ENCODE data around the gene ABTB2. TPM values are rescaled to one million over a fixed set of nuclear protein-coding genes. Genes with fewer than 3 reads are reported as not detected.
"Not testable (repeated sequence)": the region's sequence is repeated elsewhere in the genome, so short reads cannot be mapped to it uniquely, and the experiment has no call there.

The ABTB2 gene
- total RNA-seq, 2 experiments from 2014 or later = 0.97 TPM

DNA sequence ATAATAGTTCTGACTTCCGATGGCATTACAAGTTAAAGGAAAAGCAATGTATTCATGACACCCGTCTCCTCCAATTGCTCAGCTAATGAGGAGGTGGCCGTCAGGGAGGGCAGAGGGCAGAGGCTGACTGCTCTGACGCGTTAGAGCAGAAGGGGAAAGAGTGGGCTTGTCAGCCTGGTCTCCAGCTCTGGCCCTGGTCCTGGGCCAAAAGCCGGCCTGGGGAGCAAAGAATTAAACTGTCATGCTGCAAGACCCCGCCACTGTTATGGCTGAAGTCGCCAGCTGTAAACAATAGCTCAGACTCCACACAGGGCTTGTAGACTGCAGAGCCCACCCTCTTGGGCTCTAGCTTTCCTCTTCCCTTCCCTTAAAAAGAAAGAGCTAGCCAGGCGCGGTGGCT lies 132.7 kb downstream of the ABTB2 start:
- no peaks in the 10 kb centered on the region for H3K27me3 Mint-ChIP-seq (ENCODE audit: low read depth)
- no peaks in the 10 kb centered on the region for H3K4me1 Mint-ChIP-seq (ENCODE audit: low read depth)
- POLR2A ChIA-PET = no interaction called here
- H3K9me3 Mint-ChIP-seq (ENCODE audit: insufficient read depth) = no peaks in the 10 kb centered on the region
- DNase-seq (no peak), ATAC-seq (no peak)
- no peak overlapping the region for H3K4me3 Mint-ChIP-seq
- CTCF ChIA-PET = interaction anchor here (1.3 kb wide), 1 partner anchor 9 kb away, joined by 3 read pairs; no protein-coding TSS in a partner anchor
- no peaks in the 10 kb centered on the region for H3K36me3 Mint-ChIP-seq (ENCODE audit: low read depth)
- no peak overlapping the region for H3K27ac Mint-ChIP-seq

DNA sequence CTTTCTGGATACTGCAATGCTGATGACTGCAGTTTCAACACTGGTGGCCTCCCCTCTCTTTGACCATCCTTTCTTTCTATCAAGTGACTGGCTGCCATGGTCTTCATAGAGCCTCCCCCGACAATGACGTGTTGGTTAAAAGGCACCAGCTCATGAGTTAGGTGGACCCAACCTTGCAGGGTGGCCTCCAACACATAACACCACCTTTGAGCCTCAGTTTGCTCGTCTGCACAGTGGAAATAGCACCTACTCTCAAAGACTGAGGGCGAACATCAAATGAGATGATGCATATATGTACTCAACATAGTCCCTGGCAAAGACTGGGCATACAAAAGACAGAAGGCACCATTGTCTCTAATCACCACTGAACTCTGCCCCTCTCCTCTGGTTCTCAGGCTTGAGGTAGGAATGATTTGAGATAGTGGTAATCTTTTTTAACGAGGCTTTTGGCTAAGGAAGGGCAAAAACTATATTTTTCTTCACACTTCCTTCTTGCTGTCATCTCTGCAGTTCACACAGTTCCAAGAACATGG lies 133.3 kb downstream of the ABTB2 start:
- Mint-ChIP-seq H3K4me3 (no peak overlapping the region), H3K9me3 (ENCODE audit: insufficient read depth) (no peaks in the 10 kb centered on the region), H3K27ac (no peak overlapping the region), H3K4me1 (ENCODE audit: low read depth) (no peaks in the 10 kb centered on the region), H3K27me3 (ENCODE audit: low read depth) (no peaks in the 10 kb centered on the region), H3K36me3 (ENCODE audit: low read depth) (no peaks in the 10 kb centered on the region)
- ATAC-seq = no peak
- ChIA-PET CTCF (interaction anchor here (1.3 kb wide), 1 partner anchor 9 kb away, joined by 3 read pairs; no protein-coding TSS in a partner anchor), POLR2A (interaction anchor here (1.0 kb wide), 1 partner anchor 13 kb away, joined by 3 read pairs; no protein-coding TSS in a partner anchor)
- no peak for DNase-seq

- POLR2A ChIA-PET = interaction anchor here (1.0 kb wide), 1 partner anchor 13 kb away, joined by 3 read pairs; no protein-coding TSS in a partner anchor
- Mint-ChIP-seq H3K4me1 (ENCODE audit: low read depth) (no peaks in the 10 kb centered on the region), H3K36me3 (ENCODE audit: low read depth) (no peaks in the 10 kb centered on the region)
Observed at GRCh38 chr11:34223907-34224306, 133.9 kb downstream of the ABTB2 start.

GRCh38 chr11:34223021-34223813 lies 134.6 kb downstream of the ABTB2 start:
- ATAC-seq (no peak), DNase-seq (no peak)
- Mint-ChIP-seq H3K4me1 (ENCODE audit: low read depth) (no peaks in the 10 kb centered on the region), H3K27ac (no peak overlapping the region), H3K9me3 (ENCODE audit: insufficient read depth) (no peaks in the 10 kb centered on the region), H3K4me3 (no peak overlapping the region), H3K36me3 (ENCODE audit: low read depth) (no peaks in the 10 kb centered on the region), H3K27me3 (ENCODE audit: low read depth) (peaks cover under 1% of the 10 kb centered on the region)
- ChIA-PET POLR2A (interaction anchor here (1.0 kb wide), 1 partner anchor 12 kb away, joined by 3 read pairs; no protein-coding TSS in a partner anchor), CTCF (no interaction called here)

More at GRCh38 chr11:34223907-34224306, 133.9 kb downstream of the ABTB2 start:
- no peaks in the 10 kb centered on the region for H3K27me3 Mint-ChIP-seq (ENCODE audit: low read depth)
- H3K4me3 Mint-ChIP-seq = no peak overlapping the region
- H3K9me3 Mint-ChIP-seq (ENCODE audit: insufficient read depth) = no peaks in the 10 kb centered on the region
- CTCF ChIA-PET = no interaction called here
- no peak overlapping the region for H3K27ac Mint-ChIP-seq
- no peak for DNase-seq
- ATAC-seq = no peak

DNA sequence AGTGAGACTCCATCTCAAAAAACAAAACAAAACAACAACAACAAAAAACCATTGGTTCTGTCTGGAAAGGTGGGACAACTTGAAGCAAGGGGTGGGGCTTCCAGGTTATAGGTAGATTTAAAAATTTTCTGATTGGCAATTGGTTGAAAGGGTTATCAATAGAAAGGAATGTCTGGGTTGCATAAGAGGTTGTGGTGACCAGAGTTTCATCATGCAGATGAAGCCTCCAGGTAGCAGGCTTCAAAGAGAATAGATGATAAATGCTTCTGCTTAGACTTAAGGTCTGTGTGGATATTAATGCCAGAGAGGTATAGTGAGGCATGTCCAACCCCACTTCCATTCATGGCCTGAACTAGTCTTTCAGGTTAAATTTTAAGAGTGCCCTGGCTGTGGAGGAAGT lies 135.8 kb downstream of the ABTB2 start:
- Mint-ChIP-seq H3K4me1 (ENCODE audit: low read depth) (no peaks in the 10 kb centered on the region), H3K27ac (no peak overlapping the region), H3K36me3 (ENCODE audit: low read depth) (no peaks in the 10 kb centered on the region), H3K9me3 (ENCODE audit: insufficient read depth) (no peaks in the 10 kb centered on the region), H3K27me3 (ENCODE audit: low read depth) (peaks cover 3% of the 10 kb centered on the region), H3K4me3 (no peak overlapping the region)
- ChIA-PET CTCF (no interaction called here), POLR2A (no interaction called here)
- ATAC-seq (no peak), DNase-seq (no peak)

DNA sequence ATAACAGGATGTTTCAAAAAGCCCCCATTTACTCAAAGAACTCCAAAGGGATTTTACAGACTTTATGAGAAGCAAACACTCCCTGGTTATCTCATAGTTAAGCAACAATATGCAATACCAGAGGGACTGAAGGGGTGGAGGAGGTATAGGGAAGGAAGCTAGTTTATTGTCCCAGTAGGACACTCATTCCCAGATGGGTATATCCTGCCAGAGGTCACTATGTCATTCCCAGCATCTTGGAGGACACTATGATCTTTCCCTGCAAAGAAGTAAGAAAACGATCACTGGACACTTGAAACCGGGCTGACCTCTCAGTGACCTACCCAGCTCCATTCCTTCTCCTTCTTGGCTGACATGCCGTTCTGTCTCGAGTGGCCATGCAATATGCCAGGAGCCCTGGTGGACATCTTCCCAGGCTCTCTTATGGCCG lies 137.9 kb downstream of the ABTB2 start:
- Mint-ChIP-seq H3K27me3 (ENCODE audit: low read depth) (peaks cover 3% of the 10 kb centered on the region), H3K9me3 (ENCODE audit: insufficient read depth) (no peaks in the 10 kb centered on the region), H3K4me1 (ENCODE audit: low read depth) (peaks cover 3% of the 10 kb centered on the region), H3K4me3 (no peak overlapping the region), H3K36me3 (ENCODE audit: low read depth) (no peaks in the 10 kb centered on the region), H3K27ac (no peak overlapping the region)
- DNase-seq = no peak
- ChIA-PET CTCF (no interaction called here), POLR2A (no interaction called here)
- no peak for ATAC-seq

DNA sequence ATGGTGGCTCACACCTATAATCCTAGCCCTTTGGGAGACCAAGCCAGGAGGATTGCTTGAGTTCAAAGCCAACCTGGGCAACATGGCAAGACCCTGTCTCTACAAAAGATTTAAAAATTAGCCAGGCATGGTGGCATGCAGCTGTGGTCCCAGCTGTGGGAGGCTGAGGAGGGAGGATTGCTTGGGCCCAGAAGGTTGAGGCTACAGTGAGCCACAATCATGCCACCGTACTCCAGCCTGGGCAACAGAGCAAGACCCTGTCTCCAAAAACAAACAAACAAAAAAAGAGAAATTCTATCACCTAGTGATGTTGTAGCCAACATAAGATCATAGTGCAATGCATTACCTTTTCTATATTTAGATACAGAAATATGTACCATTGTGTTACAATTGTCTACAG lies 138.5 kb downstream of the ABTB2 start:
- H3K9me3 Mint-ChIP-seq (ENCODE audit: insufficient read depth) = no peaks in the 10 kb centered on the region
- no peak overlapping the region for H3K27ac Mint-ChIP-seq
- H3K36me3 Mint-ChIP-seq (ENCODE audit: low read depth) = no peaks in the 10 kb centered on the region
- H3K4me1 Mint-ChIP-seq (ENCODE audit: low read depth) = peaks cover 6% of the 10 kb centered on the region
- no peak overlapping the region for H3K4me3 Mint-ChIP-seq
- ChIA-PET CTCF (no interaction called here), POLR2A (no interaction called here)
- no peak for ATAC-seq
- no peak for DNase-seq
- H3K27me3 Mint-ChIP-seq (ENCODE audit: low read depth) = peaks cover 3% of the 10 kb centered on the region

DNA sequence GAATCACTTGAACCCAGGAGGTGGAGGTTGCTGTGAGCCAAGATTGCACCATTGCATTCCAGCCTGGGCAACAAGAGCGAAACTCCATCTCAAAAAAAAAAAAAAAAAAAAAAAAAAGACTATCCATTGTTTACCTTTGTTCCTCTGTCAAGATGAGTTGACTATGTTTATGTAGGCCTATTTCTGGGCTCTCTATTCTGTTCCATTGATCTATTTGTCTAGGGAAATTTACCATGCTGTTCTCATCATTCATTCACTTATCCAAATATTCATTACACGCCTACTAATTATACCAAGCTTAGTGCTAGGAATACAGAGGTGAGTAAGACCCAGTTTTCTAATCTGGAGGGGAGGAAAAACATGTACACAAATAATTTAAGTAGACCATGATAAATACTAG lies 139.1 kb downstream of the ABTB2 start:
- H3K36me3 Mint-ChIP-seq (ENCODE audit: low read depth); POLR2A ChIA-PET; H3K27ac Mint-ChIP-seq; DNase-seq; H3K9me3 Mint-ChIP-seq (ENCODE audit: insufficient read depth); ATAC-seq; CTCF ChIA-PET; H3K4me1 Mint-ChIP-seq (ENCODE audit: low read depth); H3K27me3 Mint-ChIP-seq (ENCODE audit: low read depth); H3K4me3 Mint-ChIP-seq: not testable (repeated sequence)

- Mint-ChIP-seq H3K9me3 (ENCODE audit: insufficient read depth) (no peaks in the 10 kb centered on the region), H3K4me1 (ENCODE audit: low read depth) (peaks cover 6% of the 10 kb centered on the region), H3K27me3 (ENCODE audit: low read depth) (peaks cover 3% of the 10 kb centered on the region), H3K4me3 (no peak overlapping the region), H3K36me3 (ENCODE audit: low read depth) (no peaks in the 10 kb centered on the region), H3K27ac (no peak overlapping the region)
- DNase-seq (no peak), ATAC-seq (no peak)
- ChIA-PET POLR2A (no interaction called here), CTCF (no interaction called here)
Observed at GRCh38 chr11:34218067-34218466, 139.7 kb downstream of the ABTB2 start.

DNA sequence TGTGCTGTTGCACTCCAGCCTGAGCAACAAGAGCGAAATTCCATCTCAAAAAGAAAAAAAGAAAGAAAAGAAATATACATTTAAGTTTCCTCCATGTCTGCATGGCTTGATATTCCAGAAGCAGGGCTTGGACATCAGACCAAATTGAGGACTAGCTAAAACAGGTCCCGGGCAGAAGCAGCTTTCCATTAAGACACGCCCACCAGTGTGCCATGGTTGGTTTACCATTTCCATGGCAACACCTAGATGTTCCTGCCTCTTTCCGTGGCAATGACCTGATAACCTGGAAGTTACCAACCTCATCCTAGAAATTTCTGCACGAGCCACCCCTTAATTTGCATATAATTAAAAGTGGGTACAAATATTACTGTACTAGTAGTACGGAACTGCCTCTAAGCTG lies 141.1 kb downstream of the ABTB2 start:
- Mint-ChIP-seq H3K27ac (no peak overlapping the region), H3K36me3 (ENCODE audit: low read depth) (no peaks in the 10 kb centered on the region), H3K4me3 (no peak overlapping the region), H3K27me3 (ENCODE audit: low read depth) (peaks cover 3% of the 10 kb centered on the region), H3K4me1 (ENCODE audit: low read depth) (peaks cover 6% of the 10 kb centered on the region), H3K9me3 (ENCODE audit: insufficient read depth) (no peaks in the 10 kb centered on the region)
- no peak for DNase-seq
- POLR2A ChIA-PET = no interaction called here
- no peak for ATAC-seq
- CTCF ChIA-PET = interaction anchor here (0.6 kb wide), 1 partner anchor 981 kb away, joined by 3 read pairs; no protein-coding TSS in a partner anchor

DNA sequence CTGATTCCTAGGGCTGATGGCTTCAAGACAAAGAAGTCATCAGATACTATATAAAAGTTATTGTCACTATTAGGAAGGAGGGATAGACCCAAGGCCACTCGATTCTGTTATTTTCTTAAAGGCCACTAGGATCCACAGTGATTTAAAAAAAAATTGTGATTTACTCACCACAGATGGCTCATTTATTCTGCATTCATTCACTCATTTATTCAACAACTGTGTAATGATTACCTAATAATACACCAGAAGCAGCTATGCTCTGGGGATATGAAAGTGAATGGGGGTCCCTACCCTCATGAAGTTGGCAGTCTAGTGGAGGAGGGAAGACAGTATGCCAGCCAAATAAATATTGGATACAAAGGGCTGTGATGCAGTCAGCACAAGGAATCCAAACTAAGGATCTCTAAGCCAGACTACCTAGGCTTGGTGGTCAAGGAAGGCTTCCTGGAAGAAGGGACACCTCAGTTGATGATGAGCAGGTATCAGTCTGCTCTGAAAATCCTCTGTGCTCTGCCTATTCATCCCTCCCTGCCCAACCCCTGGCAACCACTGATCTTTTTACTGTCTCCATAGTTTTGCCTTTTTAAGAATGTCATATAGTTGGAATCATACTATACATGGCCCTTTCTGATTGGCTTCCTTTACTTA lies 141.9 kb downstream of the ABTB2 start:
- peaks cover 6% of the 10 kb centered on the region for H3K4me1 Mint-ChIP-seq (ENCODE audit: low read depth)
- H3K36me3 Mint-ChIP-seq (ENCODE audit: low read depth) = no peaks in the 10 kb centered on the region
- CTCF ChIA-PET = no interaction called here
- no peak for ATAC-seq
- H3K27ac Mint-ChIP-seq = no peak overlapping the region
- peaks cover 3% of the 10 kb centered on the region for H3K27me3 Mint-ChIP-seq (ENCODE audit: low read depth)
- H3K9me3 Mint-ChIP-seq (ENCODE audit: insufficient read depth) = no peaks in the 10 kb centered on the region
- H3K4me3 Mint-ChIP-seq = no peak overlapping the region
- POLR2A ChIA-PET = no interaction called here
- DNase-seq = no peak

All from activated CD8-positive, alpha-beta T cell treated with anti-CD3 and anti-CD28 coated beads, Interleukin-2, amount 10 ng/mL, durations not matched to agents 7 days and 5 days (primary cell).